ENCODE measurements around the gene CER1.

CER1 gene, protein sequence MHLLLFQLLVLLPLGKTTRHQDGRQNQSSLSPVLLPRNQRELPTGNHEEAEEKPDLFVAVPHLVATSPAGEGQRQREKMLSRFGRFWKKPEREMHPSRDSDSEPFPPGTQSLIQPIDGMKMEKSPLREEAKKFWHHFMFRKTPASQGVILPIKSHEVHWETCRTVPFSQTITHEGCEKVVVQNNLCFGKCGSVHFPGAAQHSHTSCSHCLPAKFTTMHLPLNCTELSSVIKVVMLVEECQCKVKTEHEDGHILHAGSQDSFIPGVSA

GRCh38 chr9:14722391-14723035, at the start of gene CER1:
Gene CER1, minus strand, starts transcription at chr9:14722733. Its CDS starts 61 bp downstream, at chr9:14722672.
- peak; percentile 37 for DNase-seq

DNA sequence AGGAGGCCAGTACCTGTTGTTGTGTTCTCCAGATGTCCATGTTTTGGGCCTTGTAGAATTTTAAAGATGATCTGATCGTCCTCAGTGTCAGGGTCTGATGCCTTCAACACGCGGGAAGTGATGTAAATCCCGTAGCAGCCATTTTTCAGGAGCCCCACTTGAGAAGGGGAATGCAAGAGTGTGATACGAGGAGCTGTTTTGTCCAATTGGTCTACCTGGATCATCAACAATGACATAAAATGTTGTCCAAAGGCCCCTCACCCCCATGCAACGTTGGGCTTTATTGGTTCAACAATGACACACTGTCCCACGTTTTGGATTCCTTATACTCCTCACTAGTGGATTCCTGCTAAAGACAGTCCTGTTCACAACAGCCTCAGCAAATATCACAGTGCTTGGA, 48.1 kb upstream of the CER1 start:
- no peak for DNase-seq

- DNase-seq: peak; percentile 48
These were observed 46.7 kb upstream of the CER1 start for GRCh38 chr9:14769230-14769571.

DNA sequence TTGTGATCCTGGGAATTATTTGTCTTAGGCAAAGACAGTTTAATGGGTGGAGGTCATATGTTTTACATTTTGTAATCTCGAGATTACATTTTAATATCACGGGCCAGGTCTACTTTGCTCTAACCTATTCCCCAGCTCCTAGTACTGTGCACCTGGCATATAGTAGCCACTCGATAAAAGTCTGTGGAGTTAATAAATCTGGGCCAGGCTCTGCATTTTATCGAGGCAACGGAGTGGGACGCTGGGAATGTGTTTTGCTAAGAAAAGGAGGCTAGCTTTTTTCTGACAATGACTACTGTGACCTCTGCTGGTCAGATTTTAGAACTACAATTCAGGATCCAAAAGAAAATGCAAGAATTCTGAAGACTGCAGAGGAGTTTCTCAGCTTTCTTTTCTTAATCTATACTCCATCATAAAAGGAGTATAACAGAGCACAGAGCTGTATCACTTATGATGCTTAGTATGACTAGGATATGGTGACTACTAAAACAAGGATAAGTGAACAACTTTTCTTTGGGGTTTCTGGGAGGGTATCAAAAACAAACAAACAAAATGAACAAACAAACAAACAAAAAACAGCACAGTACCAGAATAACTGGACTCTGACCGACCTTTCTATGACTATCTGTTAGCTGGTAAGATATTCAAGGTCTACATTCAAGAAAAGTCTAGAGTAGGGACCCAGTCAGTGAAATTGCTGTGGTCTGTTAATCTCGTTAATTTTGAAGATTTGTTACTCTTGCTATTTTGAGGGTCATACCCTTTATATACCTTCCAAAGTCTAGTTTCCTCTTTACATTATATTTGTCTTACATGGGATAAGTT, 46.1 kb upstream of the CER1 start:
- DNase-seq: peak; percentile 90

- DNase-seq: no peak
These were observed 43.8 kb upstream of the CER1 start for GRCh38 chr9:14766299-14766698.

- DNase-seq: no peak
These were observed 39.1 kb upstream of the CER1 start for GRCh38 chr9:14761584-14761983.

- no peak for DNase-seq
These were observed 37.5 kb upstream of the CER1 start for GRCh38 chr9:14760060-14760459.

DNA sequence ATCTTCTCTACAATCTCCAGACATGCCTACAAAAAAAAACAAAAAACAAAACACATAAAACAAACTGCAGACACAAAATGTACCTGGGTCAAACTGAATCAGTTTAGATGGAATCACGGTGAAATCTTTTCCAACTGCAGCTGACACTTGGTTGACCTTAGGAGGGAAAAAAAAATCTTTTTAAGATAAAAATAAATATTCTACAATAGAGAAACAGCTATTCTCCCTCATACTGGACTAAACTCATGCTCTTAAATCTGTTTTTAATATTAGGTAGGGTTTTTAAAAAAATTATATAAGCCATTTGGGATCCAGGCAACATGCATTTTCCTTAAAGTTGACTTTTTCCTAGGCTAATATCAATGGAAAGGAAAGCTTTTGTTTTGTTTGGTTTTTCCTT, 33.8 kb upstream of the CER1 start:
- DNase-seq: no peak

DNA sequence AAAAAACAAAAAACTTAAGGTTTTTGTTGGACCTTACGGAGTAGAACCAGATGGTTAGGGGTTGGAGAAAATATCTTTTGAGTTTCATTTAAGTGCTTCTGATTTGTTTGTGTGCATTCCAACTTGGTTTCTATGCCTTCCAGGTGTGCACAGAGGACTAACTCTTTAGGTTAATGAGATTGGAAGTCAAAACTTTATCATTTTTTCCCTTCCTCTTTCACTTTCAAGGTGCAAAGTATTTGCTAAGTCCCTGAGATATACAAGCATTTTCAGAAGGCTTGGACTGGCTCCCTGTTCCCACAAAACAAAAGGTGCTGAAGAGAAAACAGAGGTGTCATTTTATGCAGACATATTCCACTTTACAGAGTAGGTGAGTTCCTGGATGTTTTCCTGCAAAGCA, 30.3 kb upstream of the CER1 start:
- DNase-seq: no peak

GRCh38 chr9:14752271-14752670, 29.7 kb upstream of the CER1 start:
- no peak for DNase-seq

DNA sequence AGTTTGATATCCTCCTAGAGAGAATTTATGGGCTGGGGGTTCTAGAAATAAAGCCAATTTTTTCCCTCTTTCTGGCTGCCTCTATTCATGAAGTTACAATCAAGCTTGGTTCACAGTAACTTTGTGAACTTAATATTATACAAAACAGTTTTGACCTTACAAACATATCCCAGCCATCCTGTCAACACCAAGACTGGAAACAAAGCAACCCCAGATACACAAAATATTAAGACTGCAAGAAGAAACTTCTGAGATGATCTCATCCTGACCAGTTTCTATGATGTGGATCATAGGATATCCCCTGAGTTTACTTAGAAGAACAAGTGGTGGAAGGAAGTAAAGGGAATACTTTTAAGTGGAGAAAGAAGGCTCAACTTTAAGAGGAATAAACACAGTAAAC, 28.3 kb upstream of the CER1 start:
- DNase-seq: no peak

DNA sequence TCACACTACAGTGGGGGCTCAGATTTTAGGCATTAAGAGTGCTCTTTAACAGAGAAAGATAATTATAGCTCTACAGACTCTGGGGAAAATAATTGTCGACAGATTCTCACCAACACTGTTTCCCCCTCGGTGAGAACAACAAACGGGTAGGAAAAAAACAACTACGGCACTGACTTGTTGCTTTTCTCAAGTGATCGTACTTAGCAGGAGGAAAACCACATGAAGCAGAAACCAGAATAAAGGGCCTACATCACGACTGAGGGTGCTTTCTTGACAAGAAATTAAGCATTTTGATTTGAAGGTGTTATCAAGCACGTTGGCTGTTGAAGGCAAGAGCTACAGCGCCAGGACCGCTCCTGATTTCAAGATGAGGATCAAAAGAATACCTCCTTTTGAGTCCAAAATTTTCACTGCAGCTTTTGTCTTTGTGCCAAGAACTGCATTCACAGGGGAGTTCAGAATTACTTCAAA, 27.2 kb upstream of the CER1 start:
- DNase-seq: no peak

DNA sequence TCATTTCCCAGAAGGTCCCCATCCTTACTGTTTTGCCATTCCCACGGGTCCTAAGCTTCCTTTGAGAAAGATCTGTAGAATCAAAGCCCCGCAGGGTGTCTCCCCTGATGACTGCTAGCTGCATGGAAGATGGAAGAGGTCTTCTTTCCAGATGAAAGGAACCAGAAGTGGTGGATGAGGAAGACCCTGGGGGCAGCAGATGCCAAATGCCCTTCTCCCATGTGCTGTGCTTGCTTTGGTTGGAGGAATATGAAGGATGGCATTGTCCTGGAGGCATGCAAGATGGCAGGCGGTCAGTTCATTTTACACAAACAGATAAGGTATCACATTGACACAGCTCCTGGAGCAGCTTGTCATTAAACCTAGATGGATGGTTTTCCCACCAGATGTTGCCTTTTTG, 25.8 kb upstream of the CER1 start:
- no peak for DNase-seq

- no peak for DNase-seq
These were observed 24.6 kb upstream of the CER1 start for GRCh38 chr9:14747111-14747510.

DNA sequence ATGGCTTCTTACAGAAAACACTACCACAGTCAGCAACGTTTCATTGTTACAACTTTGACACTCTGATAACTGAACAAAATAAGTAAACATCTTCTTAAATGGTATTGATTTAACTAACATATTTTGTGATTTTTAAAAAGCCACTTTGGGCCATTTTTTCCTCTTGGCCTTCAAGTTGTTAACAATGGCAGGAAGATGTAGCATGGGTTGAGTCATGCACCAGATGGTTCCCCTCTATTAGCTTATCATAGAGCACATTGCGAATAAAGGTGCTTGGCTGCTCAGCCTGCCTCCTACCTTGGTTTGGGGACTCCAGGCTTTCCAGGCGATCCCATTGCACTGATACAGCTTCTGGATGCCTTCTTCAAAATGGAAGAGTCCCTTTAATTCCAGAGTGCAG, 24.1 kb upstream of the CER1 start:
- no peak for DNase-seq

- no peak for DNase-seq
These were observed 22.2 kb upstream of the CER1 start for GRCh38 chr9:14744768-14745167.

DNA sequence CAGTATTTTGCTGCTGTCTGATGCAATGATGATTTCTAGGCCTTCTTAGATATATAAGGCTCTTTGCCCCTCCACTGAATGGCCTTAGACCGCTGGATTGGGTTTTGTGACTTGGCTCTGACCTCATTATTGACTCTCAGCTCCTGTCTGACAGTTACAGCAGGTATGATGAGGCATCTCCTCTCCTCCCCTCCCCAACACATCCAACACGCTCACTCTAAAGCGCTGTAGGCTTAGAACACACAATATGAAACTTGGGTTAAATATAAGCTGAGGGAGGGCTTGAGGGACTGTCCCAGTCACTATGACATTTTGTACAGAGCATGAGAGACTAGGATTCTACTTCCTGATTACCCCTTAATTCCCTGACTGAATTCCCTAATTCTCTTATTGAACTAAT, 18.8 kb upstream of the CER1 start:
- DNase-seq: no peak

DNA sequence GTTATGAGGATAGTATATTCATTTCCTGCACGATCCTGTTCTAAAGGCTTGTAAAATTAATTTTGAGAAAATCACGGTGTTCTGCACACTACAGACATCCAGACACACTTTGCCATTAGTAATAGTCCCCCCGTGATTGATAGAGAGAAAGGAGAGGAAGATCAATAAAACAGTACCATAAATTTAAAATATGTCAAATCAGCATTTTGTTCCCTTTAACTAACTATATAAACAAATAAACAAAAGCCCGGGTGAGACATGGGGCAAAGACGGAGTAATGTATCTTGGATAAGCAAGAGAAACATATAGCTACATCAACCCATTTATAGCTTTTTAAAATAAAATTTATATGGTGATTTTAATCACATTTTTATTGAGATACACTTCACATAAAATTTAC, 10.6 kb upstream of the CER1 start:
- no peak for DNase-seq

- no peak for DNase-seq
These were observed 8.9 kb upstream of the CER1 start for GRCh38 chr9:14731294-14731981.

DNA sequence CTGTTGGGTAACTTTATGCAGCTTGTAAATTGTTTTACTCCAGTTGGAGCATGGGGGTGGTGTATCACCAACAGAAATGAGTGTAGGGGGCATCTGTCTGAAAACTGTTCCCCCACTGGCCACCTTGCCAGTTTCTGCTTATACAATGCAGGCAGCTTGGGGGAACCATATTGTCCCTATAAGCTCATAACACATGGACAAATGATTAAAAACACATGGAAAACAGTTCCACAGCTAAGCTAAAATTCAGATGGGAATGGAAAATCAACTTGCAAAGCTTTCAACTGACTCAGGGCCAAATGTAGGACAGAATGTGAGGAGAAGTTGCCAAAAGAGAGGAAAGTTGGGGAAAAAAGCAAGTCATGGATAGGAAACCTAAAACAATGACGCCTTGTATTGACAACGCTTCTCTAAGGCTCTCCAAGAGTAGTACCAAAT, 7.9 kb upstream of the CER1 start:
- peak; percentile 79 for DNase-seq

DNA sequence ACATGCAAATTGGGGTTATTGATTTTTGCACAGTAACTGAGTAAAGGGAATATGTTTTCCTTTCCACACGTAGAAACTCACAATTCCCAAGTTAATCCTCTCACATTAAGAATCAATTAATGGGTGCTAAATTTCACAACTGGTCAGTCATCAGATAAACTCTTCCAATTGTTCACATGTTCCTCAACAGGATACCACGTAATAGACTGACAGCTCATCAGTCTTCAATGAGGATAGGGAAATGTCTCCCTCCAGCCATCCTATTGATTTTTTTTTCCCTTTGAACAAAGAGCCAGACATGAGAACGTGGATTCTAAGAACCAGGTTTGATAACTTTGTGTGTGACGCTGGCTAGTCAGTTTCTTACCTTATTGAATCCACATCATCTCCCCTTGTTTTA, 768 bp upstream of the CER1 start:
- peak; percentile 42 for DNase-seq

- no peak for DNase-seq
These were observed 3.2 kb downstream of the CER1 start for GRCh38 chr9:14719231-14719923.

DNA sequence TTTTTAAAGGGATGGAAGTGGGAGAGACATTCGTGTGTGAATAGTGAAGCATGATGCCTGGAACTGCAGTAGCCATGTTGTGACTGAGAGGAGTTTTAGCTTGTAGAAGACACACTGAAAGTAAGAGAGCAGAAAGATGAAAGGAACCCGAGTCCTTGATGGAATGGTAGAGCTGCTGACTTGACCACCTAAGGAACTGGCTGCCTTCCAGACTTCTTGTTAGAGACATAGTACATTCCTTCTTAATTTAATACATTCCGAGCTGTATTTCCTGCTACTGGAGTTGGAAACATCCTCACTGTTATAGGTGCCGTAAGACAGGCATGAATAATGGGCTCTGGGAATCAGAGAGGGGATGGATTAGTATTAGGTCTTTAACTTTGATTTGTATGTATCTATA, 7.4 kb downstream of the CER1 start:
- no peak for DNase-seq
